HEK293 (cell line): Measurements from ENCODE around the gene ABTB2.
A peak's percentile ranks its signal among the peaks of the same experiment; 100 is the strongest.

ENCODE experiments used
- CTCF ChIA-PET: fragments of 350-600 bp; formaldehyde crosslinking; extraction: SDS; loops from one replicate; lab custom pipeline; 2021; ENCODE audit warnings: antibody characterized with exemption; lab: Yijun Ruan, JAX
- POLR2A ChIA-PET: fragments of 300-600 bp; formaldehyde crosslinking; extraction: SDS; loops from one replicate; lab custom pipeline; 2020; ENCODE audit warnings: antibody characterized with exemption, inconsistent platforms; lab: Yijun Ruan, JAX
- H3K27ac ChIP-seq: fragments of 200-500 bp; sonication (Bioruptor generic); 2 replicates; pipeline ENCODE4 v1.5.1; 2014; ENCODE audit warnings: low read depth, low read length, control low read depth, inconsistent platforms; ENCODE audit errors: extremely low read depth
- H3K36me3 ChIP-seq, 2 experiments: fragments of 200-500 bp in 1 of 2; sonication (Bioruptor generic) in 1 of 2; 1 replicate in 1 of 2; 2 replicates in 1 of 2; pipeline ENCODE4 v1.5.1; 2014 to 2017; ENCODE audit warnings: inconsistent platforms in 2 of 2, low read length in 2 of 2; ENCODE audit not compliant: control insufficient read depth in 2 of 2, insufficient read depth in 1 of 2
- H3K4me1 ChIP-seq: fragments of 200-500 bp; sonication (Bioruptor generic); 2 replicates; pipeline ENCODE4 v1.5.1; 2014; ENCODE audit warnings: mild to moderate bottlenecking, low read length, inconsistent platforms; ENCODE audit not compliant: control insufficient read depth, insufficient read depth
- H3K4me3 ChIP-seq: 2 replicates; pipeline ENCODE4 v1.5.1; 2011; ENCODE audit warnings: low read depth, mild to moderate bottlenecking, control low read depth, low read length, moderate library complexity
- H3K9me3 ChIP-seq: fragments of 200-500 bp; sonication (Bioruptor generic); 2 replicates; pipeline ENCODE4 v1.5.1; 2014; ENCODE audit warnings: low read depth, low read length, inconsistent platforms; ENCODE audit not compliant: control insufficient read depth, insufficient read depth
- ATF2 ChIP-seq: fragments of 450-650 bp; formaldehyde crosslinking; IDR thresholded peaks from 2 replicates; pipeline ENCODE4 v1.5.1; 2016; ENCODE audit warnings: missing biosample characterization, missing genetic modification characterization, low read depth
- GFI1B ChIP-seq: fragments of 450-650 bp; formaldehyde crosslinking; IDR thresholded peaks from 2 replicates; pipeline ENCODE4 v1.5.1; 2016; ENCODE audit warnings: missing biosample characterization, missing genetic modification characterization
- OVOL3 ChIP-seq: fragments of 450-650 bp; formaldehyde crosslinking; IDR thresholded peaks from 2 replicates; pipeline ENCODE4 v1.5.1; 2016; ENCODE audit warnings: missing biosample characterization, missing genetic modification characterization
- PRDM10 ChIP-seq: fragments of 450-650 bp; formaldehyde crosslinking; IDR thresholded peaks from 2 replicates; pipeline ENCODE4 v1.5.1; 2016; ENCODE audit warnings: missing biosample characterization, missing genetic modification characterization
- PRDM6 ChIP-seq: fragments of 450-650 bp; formaldehyde crosslinking; IDR thresholded peaks from 2 replicates; pipeline ENCODE4 v1.5.1; 2017; ENCODE audit warnings: missing biosample characterization, missing genetic modification characterization
- REPIN1 ChIP-seq: fragments of 450-650 bp; formaldehyde crosslinking; IDR thresholded peaks from 2 replicates; pipeline ENCODE4 v1.5.1; 2017; ENCODE audit warnings: missing biosample characterization, missing genetic modification characterization, low read depth
- ZFP37 ChIP-seq: fragments of 450-650 bp; formaldehyde crosslinking; IDR thresholded peaks from 2 replicates; pipeline ENCODE4 v1.5.1; 2016; ENCODE audit warnings: missing biosample characterization, missing genetic modification characterization
- ZNF16 ChIP-seq: fragments of 450-650 bp; formaldehyde crosslinking; IDR thresholded peaks from 2 replicates; pipeline ENCODE4 v1.5.1; 2016; ENCODE audit warnings: low read depth, missing biosample characterization, missing genetic modification characterization
- ZNF175 ChIP-seq: fragments of 450-650 bp; formaldehyde crosslinking; IDR thresholded peaks from 2 replicates; pipeline ENCODE4 v1.5.1; 2016; ENCODE audit warnings: missing biosample characterization, missing genetic modification characterization
- ZNF18 ChIP-seq: fragments of 450-650 bp; formaldehyde crosslinking; IDR thresholded peaks from 2 replicates; pipeline ENCODE4 v1.5.1; 2016; ENCODE audit warnings: missing biosample characterization, missing genetic modification characterization
- ZNF26 ChIP-seq: fragments of 450-650 bp; formaldehyde crosslinking; IDR thresholded peaks from 2 replicates; pipeline ENCODE4 v1.5.1; 2016; ENCODE audit warnings: missing biosample characterization, missing genetic modification characterization
- ZNF501 ChIP-seq: fragments of 450-650 bp; formaldehyde crosslinking; IDR thresholded peaks from 2 replicates; pipeline ENCODE4 v1.5.1; 2016; ENCODE audit warnings: missing biosample characterization, missing genetic modification characterization
- ZNF548 ChIP-seq: fragments of 450-650 bp; formaldehyde crosslinking; IDR thresholded peaks from 2 replicates; pipeline ENCODE4 v1.5.1; 2016; ENCODE audit warnings: missing biosample characterization, missing genetic modification characterization
- ZNF549 ChIP-seq: fragments of 450-650 bp; IDR thresholded peaks from 2 replicates; pipeline ENCODE4 v1.5.1; 2018; ENCODE audit warnings: missing biosample characterization, missing genetic modification characterization, mild to moderate bottlenecking, inconsistent platforms, moderate library complexity
- ZNF555 ChIP-seq: fragments of 450-650 bp; formaldehyde crosslinking; conservative IDR thresholded peaks from 2 replicates; pipeline ENCODE4 v1.5.1; 2017; ENCODE audit warnings: missing biosample characterization, mild to moderate bottlenecking, missing genetic modification characterization, inconsistent platforms
- ZSCAN5A ChIP-seq: fragments of 450-650 bp; formaldehyde crosslinking; IDR thresholded peaks from 2 replicates; pipeline ENCODE4 v1.5.1; 2016; ENCODE audit warnings: missing biosample characterization, missing genetic modification characterization

ABTB2 gene

GRCh38 chr11:34267013-34267412 is 90.8 kb downstream of the ABTB2 start:
- CTCF ChIA-PET = interaction anchor here (0.5 kb wide), 2 partner anchors 48 to 129 kb away, joined by 3 to 4 read pairs; no protein-coding TSS in a partner anchor
- H3K4me3 ChIP-seq = no peak overlapping the region
- H3K9me3 ChIP-seq = no peaks in the 10 kb centered on the region
- peaks cover 9% of the 10 kb centered on the region for H3K4me1 ChIP-seq
- TF ChIP-seq ZNF26 (tag by site-specific recombination) = no peak
- TF ChIP-seq ZNF175 = no peak
- TF ChIP-seq ZNF555 (tag by site-specific recombination) = no peak
- no peak for TF ChIP-seq ZNF548 (tag by site-specific recombination)
- no peak for TF ChIP-seq ZNF501
- TF ChIP-seq PRDM6 = no peak
- no peak for TF ChIP-seq OVOL3
- no peak for TF ChIP-seq ZFP37 (tag by site-specific recombination)
- no peak for TF ChIP-seq ZSCAN5A (tag by site-specific recombination)
- no peak for TF ChIP-seq PRDM10 (tag by site-specific recombination)
- TF ChIP-seq GFI1B (tag by site-specific recombination) = no peak
- TF ChIP-seq REPIN1 = no peak
- TF ChIP-seq ATF2 (tag by site-specific recombination) = no peak
- no peak for TF ChIP-seq ZNF549 (tag by site-specific recombination)
- TF ChIP-seq ZNF16 (tag by site-specific recombination) = no peak
- no peak for TF ChIP-seq ZNF18 (tag by site-specific recombination)
- POLR2A ChIA-PET = interaction anchor here (0.6 to 0.7 kb wide), 2 partner anchors 81 to 272 kb away, joined by 3 read pairs; no protein-coding TSS in a partner anchor
- H3K36me3 ChIP-seq = no peaks in the 10 kb centered on the region
- peak overlapping the region; percentile 42; the same call in 1 of the 2 replicates for H3K27ac ChIP-seq
